Measurements from ENCODE around the gene ADAMTS7.
A peak's percentile ranks its signal among the peaks of the same experiment; 100 is the strongest.

DNA sequence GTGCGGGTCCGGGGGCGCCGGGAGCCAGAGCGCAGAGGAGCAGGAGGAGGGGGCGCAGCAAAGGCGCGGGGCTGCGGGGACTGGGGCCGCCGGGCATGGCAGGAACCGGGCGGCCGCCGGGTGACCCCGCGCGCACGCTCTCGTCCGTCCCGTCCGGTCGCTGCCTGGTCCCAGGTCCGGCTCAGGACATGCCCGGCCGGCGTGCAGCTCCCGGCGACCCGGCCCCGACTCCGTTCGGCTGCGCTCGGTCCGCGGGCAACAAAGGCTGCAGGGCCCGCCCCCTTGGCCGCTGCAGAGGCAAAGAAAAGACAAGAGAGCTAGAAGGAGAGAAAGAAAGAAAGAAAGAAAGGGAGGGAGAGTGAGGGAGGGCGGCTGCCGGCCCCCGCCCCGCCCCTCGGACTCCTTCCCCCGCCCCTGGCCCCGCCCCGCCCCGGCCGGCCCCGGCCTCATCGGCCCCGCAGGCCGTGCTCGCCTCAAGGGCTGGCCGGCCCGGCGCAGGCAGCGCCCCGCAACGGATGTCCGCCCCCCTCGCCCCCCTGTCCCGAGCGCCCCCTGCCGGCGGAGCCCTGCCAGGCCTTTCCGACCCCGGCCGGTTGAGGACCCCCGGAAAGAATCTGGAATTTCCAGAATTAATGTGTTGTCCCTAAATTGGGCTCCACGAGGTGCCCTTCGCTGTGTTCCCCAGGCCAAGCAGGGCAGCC is at the start of gene ADAMTS7:
- TF ChIP-seq, protein P1, sequence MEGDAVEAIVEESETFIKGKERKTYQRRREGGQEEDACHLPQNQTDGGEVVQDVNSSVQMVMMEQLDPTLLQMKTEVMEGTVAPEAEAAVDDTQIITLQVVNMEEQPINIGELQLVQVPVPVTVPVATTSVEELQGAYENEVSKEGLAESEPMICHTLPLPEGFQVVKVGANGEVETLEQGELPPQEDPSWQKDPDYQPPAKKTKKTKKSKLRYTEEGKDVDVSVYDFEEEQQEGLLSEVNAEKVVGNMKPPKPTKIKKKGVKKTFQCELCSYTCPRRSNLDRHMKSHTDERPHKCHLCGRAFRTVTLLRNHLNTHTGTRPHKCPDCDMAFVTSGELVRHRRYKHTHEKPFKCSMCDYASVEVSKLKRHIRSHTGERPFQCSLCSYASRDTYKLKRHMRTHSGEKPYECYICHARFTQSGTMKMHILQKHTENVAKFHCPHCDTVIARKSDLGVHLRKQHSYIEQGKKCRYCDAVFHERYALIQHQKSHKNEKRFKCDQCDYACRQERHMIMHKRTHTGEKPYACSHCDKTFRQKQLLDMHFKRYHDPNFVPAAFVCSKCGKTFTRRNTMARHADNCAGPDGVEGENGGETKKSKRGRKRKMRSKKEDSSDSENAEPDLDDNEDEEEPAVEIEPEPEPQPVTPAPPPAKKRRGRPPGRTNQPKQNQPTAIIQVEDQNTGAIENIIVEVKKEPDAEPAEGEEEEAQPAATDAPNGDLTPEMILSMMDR (conservative IDR thresholded peaks at IDR 0.05 in 1 of 2, IDR thresholded peaks at IDR 0.05 in 1 of 2; ENCODE audit: low read depth in 1 of 2, low read length in 2 of 2): peak; percentile 61 to 65
- no peak for TF ChIP-seq EZH2 (IDR thresholded peaks at IDR 0.05; ENCODE audit: low read length, missing control alignments)

Measured in fibroblast of lung (primary cell).